Activated naive CD4-positive, alpha-beta T cell treated with Interleukin-2 at 50 U/mL for 16 hours (primary cell): ENCODE measurements around the gene ZNF222.

Experiments
- DNase-seq: peaks from one replicate; pipeline ENCODE4 v3.0.0-alpha.2; 2020

ZNF222 gene

DNA sequence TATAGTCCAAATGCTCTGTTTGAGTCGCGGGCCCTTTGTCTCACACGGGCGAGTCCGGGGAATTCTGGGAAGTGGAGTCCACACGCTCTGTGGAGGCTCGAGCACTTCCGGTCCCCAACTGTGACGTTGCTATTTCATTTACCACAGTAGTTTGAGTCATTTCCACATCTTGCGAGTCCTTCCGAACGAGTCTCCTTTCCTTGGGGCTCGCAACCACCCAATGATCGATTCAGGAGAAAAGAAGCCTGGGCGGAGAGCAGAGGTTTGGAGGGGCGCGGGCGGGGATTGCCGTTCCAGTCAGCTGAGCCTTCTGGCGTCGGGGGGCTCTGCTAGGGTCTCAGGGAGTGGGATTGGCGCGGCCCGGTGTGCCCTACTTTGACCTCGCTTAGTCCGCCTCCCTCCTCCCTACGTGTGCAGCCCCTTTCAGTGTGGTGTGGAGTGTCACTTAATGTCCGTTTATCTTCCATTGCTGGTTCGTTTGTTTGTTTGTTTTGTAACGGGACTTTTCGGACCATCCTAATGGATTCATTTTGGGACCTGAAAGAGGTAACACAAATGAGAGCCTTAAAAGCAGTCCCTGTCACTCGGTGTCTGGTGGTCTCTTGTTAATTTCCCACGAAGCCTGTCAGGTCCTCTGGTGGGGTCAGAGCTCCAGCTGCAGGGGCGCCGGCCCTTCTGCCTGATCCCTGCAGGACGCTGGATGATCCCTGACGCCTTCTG, at the start of gene ZNF222:
Gene ZNF222, plus strand, starts transcription at position 163 of the 720 bp plus-strand sequence. Its CDS starts 58 bp downstream, at position 221.
- peak; percentile 81 for DNase-seq

DNA sequence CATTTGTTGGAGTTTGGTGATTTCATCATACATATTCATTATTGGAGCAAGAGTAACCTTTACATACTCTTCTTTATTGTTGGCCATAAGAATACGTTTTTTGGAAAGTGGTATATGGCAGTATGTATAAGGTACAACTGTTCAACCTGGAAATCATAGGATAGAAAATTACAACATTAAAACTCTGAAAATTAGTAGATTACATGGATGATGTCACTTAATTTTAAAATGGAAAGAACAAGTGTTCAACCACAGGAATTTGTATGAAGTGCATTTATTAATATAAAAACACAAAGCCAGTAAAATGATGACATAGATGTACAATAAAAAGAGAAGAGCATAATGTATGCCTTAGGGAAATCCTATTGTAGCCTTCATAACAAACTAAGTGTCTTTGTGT, 48.4 kb upstream of the ZNF222 start:
- DNase-seq, result no peak

GRCh38 chr19:43983544-43983911, 41.7 kb upstream of the ZNF222 start:
- DNase-seq, result no peak

- peak; percentile 73 for DNase-seq
Observed at GRCh38 chr19:43983912-43984686, 41.1 kb upstream of the ZNF222 start, which contains the start of gene ZNF155. Gene ZNF155 (plus strand): TSS chr19:43984188. CDS start chr19:43988544, 4,356 bp downstream.

DNA sequence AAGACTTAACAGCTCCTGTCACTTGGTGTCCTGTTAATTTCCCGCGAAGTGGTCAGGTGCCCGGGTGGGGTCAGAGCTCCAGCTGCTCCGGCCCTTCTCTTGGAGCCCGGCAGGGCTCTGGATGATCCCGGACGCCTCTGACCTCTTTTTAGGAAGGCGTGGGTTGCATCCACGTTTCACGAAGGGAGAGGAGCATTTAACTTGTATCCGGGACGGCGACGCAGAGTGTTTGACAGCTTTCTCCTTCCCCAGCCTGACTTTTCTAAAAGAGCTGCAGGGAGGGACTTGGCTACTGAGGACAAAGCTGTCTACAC, 40.5 kb upstream of the ZNF222 start:
- no peak for DNase-seq

DNA sequence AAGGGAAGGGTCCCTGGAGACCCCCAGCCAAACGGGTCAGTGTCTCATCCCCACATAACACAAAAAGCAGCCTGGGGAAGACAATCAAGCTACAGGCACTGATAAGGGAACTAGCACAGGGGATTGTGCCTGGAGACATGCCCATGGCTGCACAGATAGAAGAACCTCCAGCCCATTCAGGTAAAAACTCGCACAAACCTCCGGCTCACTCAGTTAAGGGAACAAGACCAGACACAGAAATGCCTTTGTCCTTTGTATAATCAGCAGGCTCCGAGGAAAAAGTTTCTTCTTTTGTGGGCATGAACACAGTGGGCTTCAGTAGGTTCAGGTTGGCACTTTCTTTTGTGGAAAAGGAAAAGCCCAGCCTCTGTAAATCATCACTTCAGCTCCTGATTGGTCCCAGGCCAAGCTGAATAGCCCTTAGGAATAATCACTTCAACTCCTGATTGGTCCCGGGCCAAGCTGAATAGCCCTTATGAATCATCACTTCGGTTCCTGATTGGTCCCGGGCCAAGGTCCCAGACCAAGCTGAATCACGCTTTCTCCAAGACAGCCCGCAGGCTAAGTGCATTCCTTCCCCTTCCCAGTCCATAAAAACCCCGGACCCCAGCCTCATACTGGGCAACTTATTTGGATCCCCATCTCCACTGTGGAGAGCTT, 27.4 kb upstream of the ZNF222 start:
- DNase-seq, result no peak

DNA sequence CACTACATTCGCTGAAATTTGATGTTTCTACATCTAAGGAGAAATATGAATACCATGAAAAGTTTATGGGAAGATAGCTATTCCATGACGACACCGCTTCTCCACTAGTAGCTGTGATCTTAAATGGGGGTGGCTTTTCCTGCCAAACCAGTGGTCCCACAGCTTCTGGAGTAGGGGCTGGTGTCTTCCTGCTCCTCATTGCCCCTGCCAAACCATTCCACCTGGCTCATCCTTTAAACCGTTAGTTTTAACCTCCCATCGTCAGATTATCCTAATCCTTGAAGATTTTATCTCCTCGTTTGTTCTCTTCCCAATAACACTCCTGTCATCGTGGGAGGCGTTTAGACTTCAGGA, 23.0 kb upstream of the ZNF222 start:
- DNase-seq, result no peak

DNA sequence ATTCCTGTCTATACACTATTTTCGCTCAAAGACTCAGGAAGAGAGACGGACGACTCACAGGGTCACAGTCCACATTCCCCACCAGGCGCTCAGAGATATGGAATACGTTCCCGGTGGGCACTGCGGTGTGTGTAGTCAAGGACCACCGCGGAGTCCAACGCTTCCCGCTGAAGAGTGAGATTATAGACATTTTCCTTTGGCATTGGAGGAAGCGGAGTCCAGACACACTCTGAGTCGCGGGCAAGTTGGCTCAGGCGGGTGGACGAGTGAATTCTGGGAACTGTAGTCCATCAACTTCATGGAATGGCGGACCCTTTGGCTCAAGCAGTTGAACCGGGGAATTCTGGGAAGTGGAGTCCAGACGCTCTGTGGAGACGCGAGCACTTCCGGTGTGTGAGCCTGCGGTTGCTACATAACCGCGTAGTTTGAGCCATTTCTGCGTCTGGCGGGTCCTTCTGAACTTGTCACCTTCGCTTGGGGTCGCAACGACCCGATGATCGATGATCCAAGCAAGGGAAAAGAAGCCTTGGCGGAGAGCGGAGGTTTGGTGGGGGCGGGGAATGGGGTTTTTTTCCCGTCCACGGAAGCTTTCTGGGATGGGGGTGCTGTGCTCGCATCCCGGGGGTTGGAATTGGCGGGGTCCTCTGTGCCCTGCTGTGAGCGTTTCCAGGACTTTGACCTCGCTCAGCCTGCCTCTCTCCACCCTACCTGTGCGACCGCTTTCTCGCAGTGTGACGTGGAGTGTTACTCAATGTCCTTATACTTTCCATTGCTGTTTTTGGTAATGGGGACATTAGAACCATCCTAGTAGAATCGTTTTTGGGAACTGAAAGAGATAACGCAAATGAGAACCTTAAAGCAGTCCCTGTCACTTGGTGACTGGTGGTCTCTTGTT, 22.4 kb upstream of the ZNF222 start, which contains the start of gene ZNF230:
Gene ZNF230, plus strand, starts transcription at position 392 of the 895 bp plus-strand sequence. CDS start 4,122 bp downstream, outside the sequence.
- DNase-seq, result peak; percentile 83

DNA sequence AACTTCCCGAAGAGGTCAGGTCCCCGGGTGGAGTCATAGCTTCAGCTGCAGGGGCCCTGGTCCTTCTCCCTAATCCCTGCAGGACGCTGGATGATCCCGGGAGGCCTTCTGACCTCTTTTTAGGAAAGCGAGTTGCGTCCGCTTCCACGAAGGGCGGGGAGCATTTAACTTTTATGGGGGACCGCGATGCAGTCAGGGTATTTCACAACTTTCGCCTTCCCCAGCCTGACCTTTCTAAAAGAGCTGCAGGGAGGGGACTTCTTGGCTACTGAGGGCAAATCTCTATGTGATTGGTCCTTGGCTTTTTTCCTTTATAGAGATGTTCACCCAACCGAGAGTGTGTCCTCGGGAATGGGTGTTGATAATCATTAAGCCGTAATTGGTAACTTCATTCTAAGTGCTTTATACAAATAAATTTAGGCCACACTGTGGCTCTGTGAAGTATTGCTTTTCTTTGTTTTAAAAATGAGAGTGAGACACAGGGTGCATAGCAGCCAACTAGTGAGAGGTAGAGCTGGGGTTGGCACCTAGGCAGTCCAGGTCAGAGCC, 21.6 kb upstream of the ZNF222 start:
- no peak for DNase-seq

DNA sequence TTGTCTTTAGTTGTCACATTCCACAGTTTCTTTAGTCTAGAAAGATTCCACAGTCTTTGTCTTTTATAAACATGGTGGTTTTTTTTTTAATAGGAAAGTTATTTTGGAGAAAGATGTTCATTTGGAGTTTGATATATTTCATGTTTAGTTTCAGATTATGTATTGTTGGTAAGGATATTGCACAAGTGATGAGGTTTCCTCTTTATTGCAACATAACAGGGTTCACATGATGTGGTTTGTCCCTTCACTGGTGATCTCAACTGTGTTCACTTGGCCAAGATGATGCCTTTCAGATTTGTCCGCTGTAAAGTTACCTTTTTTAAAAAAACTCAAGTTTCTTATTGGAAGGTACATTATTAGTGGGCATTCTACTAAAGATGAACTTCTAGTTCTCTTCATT, 19.2 kb upstream of the ZNF222 start:
- DNase-seq, result no peak

DNA sequence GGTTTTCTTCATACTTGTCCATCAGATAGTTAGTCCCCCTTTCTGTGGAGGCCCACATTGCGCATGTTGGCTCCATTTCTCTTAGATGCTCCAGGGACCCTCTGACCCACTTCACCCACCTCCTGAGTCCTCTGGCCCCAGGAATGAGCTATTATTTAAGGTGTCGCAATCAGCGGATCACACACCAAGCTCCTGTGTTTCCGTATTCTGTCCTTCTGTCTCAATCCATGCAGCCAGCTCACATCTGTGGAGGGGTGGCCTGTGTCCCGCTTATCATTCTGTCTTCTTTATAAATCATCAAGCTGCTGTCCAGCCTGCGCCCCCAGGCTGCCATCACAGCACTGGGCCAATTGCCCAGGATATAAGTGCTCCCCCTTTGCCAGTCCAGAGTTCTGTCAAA, 17.7 kb upstream of the ZNF222 start:
- no peak for DNase-seq

DNA sequence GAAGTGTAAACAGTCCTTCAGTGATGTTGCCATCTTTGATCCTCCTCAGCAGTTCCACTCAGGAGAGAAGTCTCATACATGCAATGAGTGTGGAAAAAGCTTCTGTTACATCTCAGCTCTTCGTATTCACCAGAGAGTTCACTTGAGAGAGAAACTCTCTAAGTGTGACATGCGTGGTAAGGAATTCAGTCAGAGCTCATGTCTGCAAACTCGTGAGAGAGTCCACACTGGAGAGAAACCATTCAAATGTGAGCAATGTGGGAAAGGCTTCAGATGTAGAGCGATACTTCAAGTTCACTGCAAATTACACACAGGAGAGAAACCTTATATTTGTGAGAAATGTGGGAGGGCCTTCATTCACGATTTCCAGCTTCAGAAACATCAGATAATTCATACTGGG, 14.7 kb upstream of the ZNF222 start:
- DNase-seq, result no peak

- DNase-seq, result no peak
Observed at GRCh38 chr19:44019498-44019897, 5.7 kb upstream of the ZNF222 start.

DNA sequence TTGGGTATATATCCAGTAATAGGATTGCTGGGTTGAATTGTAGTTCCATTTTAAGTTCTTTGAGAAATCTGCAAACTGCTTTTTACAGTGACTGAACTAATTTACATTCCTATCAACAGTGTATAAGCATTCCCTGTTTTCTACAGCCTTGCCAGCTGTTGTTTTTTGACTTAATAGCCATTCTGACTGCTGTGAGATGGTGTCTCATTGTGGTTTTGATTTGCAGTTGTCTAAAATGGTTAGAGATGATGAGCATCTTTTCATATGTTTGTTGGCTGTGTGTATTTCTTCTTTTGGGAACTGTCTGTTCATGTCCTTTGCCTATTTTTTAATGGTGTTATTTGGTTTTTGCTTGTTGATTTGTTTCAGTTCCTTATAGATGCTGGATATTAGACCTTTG, 4.0 kb upstream of the ZNF222 start:
- no peak for DNase-seq

- no peak for DNase-seq
Observed at GRCh38 chr19:44024900-44025216, 321 bp upstream of the ZNF222 start.

DNA sequence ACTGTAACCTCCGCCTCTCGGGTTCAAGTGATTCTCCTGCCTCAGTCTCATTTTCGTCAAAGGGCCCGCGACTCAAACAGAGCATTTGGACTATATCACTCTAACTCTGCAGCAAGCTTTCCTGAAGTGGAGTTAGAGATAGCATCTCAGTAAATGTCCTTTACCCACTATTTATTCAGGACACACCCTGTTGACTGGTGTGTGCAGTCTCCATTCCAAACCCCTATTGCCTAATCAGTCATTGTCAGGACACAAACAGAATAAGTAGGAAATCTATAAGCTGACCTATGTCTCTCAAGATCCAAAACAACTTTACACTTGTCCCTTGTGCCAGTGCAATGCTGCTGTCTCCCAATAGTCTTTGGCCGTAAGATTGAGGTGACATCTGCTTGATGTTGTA, 1.4 kb downstream of the ZNF222 start:
- no peak for DNase-seq

DNA sequence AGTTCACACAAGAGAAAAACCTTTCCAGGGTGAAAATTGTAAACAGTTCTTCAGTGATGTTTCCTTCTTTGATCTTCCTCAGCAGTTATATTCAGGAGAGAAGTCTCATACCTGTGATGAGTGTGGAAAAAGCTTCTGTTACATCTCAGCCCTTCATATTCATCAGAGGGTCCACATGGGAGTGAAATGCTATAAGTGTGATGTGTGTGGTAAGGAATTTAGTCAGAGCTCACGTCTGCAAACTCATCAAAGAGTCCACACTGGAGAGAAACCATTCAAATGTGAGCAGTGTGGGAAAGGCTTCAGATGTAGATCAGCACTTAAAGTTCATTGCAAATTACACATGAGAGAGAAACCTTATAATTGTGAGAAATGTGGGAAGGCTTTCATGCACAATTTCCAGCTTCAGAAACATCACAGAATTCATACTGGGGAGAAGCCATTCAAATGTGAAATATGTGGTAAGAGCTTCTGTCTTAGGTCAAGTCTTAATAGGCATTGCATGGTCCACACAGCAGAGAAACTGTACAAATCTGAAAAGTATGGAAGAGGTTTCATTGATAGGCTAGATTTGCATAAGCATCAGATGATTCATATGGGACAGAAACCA, 6.9 kb downstream of the ZNF222 start:
- no peak for DNase-seq

- no peak for DNase-seq
Observed at GRCh38 chr19:44042147-44042546, 17.0 kb downstream of the ZNF222 start.

- peak; percentile 24 for DNase-seq
Observed at GRCh38 chr19:44050740-44051649, 25.8 kb downstream of the ZNF222 start.

DNA sequence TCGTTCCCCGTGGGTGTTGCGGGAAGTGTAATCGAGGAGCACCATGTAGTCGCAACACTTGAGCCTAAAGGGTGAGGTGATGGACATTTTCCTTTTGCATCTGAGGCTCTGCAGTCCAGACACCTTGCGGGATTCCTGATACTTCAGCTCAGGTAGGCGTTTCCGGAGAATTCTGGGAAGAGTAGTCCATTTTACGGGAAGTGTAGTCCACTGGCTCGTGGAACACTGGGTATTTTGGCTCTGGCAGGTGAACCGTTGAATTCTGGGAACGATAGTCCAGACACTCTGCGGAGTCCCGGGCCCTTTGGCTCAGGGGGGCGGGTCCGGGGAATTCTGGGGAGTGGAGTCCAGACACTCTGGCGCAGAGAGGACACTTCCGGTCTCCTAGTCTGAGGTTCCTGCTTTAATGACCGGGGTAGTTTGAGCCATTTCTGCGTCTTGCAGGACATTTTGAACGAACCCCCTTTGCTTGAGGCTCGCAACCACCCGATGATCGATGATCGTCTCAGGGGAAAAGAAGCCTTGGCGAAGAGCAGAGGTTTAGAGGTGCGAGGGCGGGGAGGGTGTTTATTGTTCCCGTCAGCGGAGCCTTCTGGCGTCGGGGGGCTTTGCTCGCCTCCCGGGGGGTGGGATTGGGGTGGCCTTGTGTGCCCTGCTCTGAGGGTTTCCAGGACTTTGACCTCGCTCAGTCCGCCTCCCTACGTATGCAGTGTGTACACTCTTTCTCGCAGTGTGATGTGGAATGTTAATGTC, 26.6 kb downstream of the ZNF222 start, which contains the start of gene ZNF223:
Gene ZNF223, plus strand, starts transcription at position 387 of the 753 bp plus-strand sequence. CDS start 3,141 bp downstream, outside the sequence.
- peak; percentile 70 for DNase-seq
